Adipocyte (in vitro differentiated cells): ENCODE results near the gene SKIL.
A peak's percentile ranks its signal among the peaks of the same experiment; 100 is the strongest.

ENCODE experiments used
- DNase-seq: peaks from one replicate; pipeline ENCODE4 v3.0.0-alpha.2; 2015; ENCODE audit warnings: low read depth
- H3K27me3 ChIP-seq: replicated peaks from 2 replicates; pipeline ENCODE4 v1.7.0; 2013; ENCODE audit warnings: mild to moderate bottlenecking, low read length, moderate library complexity; ENCODE audit not compliant: control insufficient read depth, insufficient read depth
- H3K36me3 ChIP-seq: 2 replicates; pipeline ENCODE4 v1.7.0; 2013; ENCODE audit warnings: low read length, mild to moderate bottlenecking, moderate library complexity; ENCODE audit not compliant: control insufficient read depth, insufficient read depth, severe bottlenecking
- H3K4me1 ChIP-seq: 2 replicates; pipeline ENCODE4 v1.7.0; 2013; ENCODE audit warnings: mild to moderate bottlenecking, low read length, moderate library complexity; ENCODE audit not compliant: control insufficient read depth, insufficient read depth
- H3K4me3 ChIP-seq: 2 replicates; pipeline ENCODE4 v1.7.0; 2013; ENCODE audit warnings: mild to moderate bottlenecking, low read length, moderate library complexity
- H3K9ac ChIP-seq: 2 replicates; pipeline ENCODE4 v1.7.0; 2013; ENCODE audit warnings: mild to moderate bottlenecking, low read length, moderate library complexity
- H3K9me3 ChIP-seq: 2 replicates; pipeline ENCODE4 v1.7.0; 2013; ENCODE audit warnings: mild to moderate bottlenecking, low read length, moderate library complexity; ENCODE audit not compliant: control insufficient read depth

Gene SKIL, protein sequence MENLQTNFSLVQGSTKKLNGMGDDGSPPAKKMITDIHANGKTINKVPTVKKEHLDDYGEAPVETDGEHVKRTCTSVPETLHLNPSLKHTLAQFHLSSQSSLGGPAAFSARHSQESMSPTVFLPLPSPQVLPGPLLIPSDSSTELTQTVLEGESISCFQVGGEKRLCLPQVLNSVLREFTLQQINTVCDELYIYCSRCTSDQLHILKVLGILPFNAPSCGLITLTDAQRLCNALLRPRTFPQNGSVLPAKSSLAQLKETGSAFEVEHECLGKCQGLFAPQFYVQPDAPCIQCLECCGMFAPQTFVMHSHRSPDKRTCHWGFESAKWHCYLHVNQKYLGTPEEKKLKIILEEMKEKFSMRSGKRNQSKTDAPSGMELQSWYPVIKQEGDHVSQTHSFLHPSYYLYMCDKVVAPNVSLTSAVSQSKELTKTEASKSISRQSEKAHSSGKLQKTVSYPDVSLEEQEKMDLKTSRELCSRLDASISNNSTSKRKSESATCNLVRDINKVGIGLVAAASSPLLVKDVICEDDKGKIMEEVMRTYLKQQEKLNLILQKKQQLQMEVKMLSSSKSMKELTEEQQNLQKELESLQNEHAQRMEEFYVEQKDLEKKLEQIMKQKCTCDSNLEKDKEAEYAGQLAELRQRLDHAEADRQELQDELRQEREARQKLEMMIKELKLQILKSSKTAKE

DNA sequence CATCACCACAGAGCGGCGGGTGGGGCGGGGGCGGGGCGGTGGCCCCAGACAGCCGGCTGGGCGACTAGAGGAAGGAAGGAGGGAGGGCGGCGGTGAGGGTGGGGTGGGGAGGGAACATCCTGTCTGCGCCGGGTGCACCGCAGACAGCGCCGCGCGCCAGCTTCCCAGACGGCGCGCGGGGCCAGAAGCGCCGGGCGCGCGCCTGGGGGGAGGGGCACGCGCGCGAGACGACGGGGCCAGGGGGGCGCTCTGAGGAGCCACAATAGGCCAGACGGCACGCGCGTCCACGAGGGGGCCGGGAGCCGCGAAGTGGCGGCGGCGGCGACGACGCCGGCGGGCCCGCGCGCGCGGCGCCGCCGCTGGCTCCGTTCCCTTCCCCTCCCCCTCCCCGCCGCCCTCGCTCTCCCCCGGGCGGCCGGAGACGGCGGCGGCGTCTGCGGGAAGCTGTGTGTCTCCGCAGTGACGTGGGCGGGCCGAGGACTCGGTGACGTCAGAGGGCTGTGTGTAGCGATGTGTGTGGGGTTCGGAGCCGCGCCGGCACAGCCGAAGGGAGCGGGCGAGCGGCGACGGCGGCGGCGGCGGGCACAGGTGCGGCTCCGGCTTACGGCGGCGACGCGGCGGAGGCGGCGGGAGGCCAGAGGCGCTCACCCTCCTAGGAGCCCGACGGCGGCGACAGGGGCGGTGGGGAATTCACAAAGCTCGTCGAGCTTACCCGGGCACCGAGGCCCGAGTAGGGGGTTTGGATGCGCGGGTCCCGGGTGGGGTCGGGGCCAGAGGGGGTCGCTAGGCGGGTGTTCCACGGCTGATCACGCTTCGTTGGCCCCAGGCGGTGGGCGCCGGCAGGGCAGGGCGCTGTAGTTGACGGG lies at the start of gene SKIL:
TSS of gene SKIL (plus strand) at position 540 of the 866 bp plus-strand sequence. CDS start 2,617 bp downstream, outside the sequence.
- Histone ChIP-seq H3K4me1 (peaks cover 43% of the 10 kb centered on the region), H3K9me3 (no peaks in the 10 kb centered on the region), H3K27me3 (no peaks in the 10 kb centered on the region), H3K4me3 (peak within 1 kb of the TSS; percentile 90), H3K36me3 (peaks cover 9% of the 10 kb centered on the region), H3K9ac (peak within 1 kb of the TSS; percentile 94)
- DNase-seq = peak; percentile 98

DNA sequence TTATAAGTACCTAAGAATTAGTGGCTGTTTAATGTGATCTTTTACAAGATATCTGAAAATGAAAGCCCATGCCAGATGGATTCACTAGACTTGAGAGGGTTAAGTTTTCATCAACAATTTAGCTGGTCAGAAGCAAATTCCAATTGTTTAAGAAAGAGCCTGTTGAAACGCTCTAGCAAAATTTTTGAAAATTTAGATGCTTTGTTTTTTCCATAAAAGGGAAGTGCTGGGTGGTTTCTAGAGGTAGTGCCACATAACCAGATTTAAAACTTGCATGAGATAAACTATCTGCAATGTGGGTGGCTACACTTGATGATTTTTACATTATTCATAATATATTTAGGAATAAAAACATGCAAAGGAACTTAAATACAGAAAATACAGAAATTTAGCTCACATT lies 48.5 kb upstream of the SKIL start:
- no peaks in the 10 kb centered on the region for H3K27me3 ChIP-seq
- H3K4me1 ChIP-seq = no peaks in the 10 kb centered on the region

GRCh38 chr3:170317954-170318353 lies 39.6 kb upstream of the SKIL start:
- H3K27me3 ChIP-seq = no peaks in the 10 kb centered on the region
- no peaks in the 10 kb centered on the region for H3K36me3 ChIP-seq

More for the DNA sequence above, 48.5 kb upstream of the SKIL start:
- H3K4me3 ChIP-seq = no peak overlapping the region
- no peaks in the 10 kb centered on the region for H3K9me3 ChIP-seq
- H3K9ac ChIP-seq = peak overlapping the region; percentile 29
- peak; percentile 52 for DNase-seq
- peaks cover 10% of the 10 kb centered on the region for H3K36me3 ChIP-seq

DNA sequence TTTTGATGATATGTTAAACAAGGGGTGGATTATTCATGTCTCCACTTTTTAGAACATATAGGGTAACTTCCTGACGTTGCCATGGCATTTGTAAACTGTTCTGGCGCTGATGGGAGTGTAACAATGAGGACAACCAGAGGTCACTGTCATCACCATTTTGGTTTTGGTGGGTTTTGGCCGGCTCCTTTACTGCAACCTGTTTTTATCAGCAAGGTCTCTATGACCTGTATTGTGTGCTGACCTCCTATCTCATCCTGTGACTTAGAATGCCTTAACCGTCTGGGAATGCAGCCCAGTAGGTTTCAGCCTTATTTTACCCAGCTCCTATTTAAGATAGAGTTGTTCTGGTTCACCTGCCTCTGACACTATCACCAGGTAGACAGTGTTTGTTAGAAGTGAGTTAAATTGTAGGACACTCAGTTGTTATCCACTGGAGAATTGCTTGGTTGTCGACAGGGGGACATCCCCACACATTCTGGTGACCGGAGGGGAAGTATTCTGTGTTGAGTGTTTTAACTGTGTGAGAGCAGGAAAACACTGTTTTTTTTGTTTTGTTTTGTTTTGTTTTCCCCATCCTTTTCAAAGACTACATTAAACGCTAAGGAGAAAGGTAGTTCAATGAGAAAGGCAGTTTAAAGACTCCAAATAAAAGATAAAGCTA lies 36.9 kb upstream of the SKIL start:
- no peak for DNase-seq

More at GRCh38 chr3:170317954-170318353, 39.6 kb upstream of the SKIL start:
- Histone ChIP-seq H3K4me1 (peaks cover 5% of the 10 kb centered on the region), H3K4me3 (no peak overlapping the region), H3K9me3 (no peaks in the 10 kb centered on the region), H3K9ac (no peak overlapping the region)
- no peak for DNase-seq

DNA sequence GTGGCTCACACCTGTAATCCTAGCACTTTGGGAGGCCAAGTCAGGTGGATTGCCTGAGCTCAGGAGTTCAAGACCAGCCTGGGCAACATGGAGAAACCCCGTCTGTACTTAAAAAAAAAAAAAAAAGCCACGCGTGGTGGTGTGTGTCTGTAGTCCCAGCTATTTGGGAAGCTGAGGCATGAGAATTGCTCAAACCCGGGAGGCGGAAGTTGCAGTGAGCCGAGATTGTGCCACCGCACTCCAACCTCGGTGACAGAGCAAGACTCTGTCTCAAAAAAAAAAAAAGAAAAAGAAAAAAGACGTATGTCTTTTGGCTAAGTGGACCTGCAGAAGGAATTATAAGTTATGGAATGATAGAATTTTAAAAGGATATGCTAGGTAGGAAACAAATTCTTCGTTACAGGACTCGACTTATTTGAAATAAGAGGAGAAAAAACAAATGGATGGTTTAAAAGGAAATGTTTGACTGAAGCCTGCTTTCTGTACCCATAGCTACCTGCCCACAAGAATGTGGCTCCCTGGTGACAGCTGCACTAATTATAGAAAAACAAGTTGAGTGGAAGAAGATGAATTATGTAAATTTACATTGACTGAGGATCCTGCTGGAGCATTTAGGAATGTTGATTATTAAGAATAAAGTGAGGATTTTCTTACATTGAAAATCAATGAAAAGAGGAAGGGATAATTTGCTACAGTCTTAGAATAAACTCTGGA lies 36.0 kb upstream of the SKIL start:
- Histone ChIP-seq H3K9me3 (no peaks in the 10 kb centered on the region), H3K4me3 (no peak overlapping the region), H3K4me1 (peaks cover 5% of the 10 kb centered on the region), H3K27me3 (no peaks in the 10 kb centered on the region), H3K9ac (no peak overlapping the region), H3K36me3 (no peaks in the 10 kb centered on the region)
- no peak for DNase-seq

More for the DNA sequence above, 36.9 kb upstream of the SKIL start:
- Histone ChIP-seq H3K36me3 (no peaks in the 10 kb centered on the region), H3K9me3 (no peaks in the 10 kb centered on the region), H3K4me3 (no peak overlapping the region), H3K27me3 (no peaks in the 10 kb centered on the region), H3K4me1 (peaks cover 5% of the 10 kb centered on the region), H3K9ac (no peak overlapping the region)

- no peak for DNase-seq
- Histone ChIP-seq H3K9ac (no peak overlapping the region), H3K36me3 (no peaks in the 10 kb centered on the region), H3K4me3 (no peak overlapping the region), H3K27me3 (no peaks in the 10 kb centered on the region), H3K9me3 (no peaks in the 10 kb centered on the region), H3K4me1 (no peaks in the 10 kb centered on the region)
These were observed 34.8 kb upstream of the SKIL start for GRCh38 chr3:170322566-170323269.

- H3K4me3 ChIP-seq = no peak overlapping the region
- DNase-seq = no peak
These were observed 34.2 kb upstream of the SKIL start for GRCh38 chr3:170323331-170323730.

DNA sequence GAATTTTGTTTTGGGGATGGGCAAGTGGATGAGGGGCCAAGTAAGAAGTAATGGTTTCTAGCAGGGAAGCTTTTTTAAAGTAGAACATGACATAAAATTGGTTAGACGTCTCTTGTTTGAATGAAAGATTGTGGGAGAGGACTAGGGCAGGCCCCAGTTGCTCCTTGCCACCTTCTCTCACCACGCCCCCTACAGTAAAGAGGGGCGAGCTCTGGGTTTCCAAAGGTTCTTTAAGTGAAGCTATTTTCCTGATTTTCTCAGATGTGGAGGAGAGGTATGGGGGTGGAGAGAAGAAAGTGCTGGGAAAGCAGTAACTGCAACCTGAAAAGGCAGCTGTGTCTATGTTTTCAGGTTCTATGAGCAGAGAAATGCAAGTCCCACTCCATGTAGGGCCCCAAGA lies 32.6 kb upstream of the SKIL start:
- no peaks in the 10 kb centered on the region for H3K4me1 ChIP-seq
- no peak overlapping the region for H3K4me3 ChIP-seq
- DNase-seq = no peak
- no peaks in the 10 kb centered on the region for H3K36me3 ChIP-seq
- no peaks in the 10 kb centered on the region for H3K9me3 ChIP-seq
- H3K9ac ChIP-seq = no peak overlapping the region
- H3K27me3 ChIP-seq = no peaks in the 10 kb centered on the region

More at GRCh38 chr3:170323331-170323730, 34.2 kb upstream of the SKIL start:
- Histone ChIP-seq H3K9me3 (no peaks in the 10 kb centered on the region), H3K36me3 (no peaks in the 10 kb centered on the region), H3K4me1 (no peaks in the 10 kb centered on the region), H3K9ac (no peak overlapping the region), H3K27me3 (no peaks in the 10 kb centered on the region)

DNA sequence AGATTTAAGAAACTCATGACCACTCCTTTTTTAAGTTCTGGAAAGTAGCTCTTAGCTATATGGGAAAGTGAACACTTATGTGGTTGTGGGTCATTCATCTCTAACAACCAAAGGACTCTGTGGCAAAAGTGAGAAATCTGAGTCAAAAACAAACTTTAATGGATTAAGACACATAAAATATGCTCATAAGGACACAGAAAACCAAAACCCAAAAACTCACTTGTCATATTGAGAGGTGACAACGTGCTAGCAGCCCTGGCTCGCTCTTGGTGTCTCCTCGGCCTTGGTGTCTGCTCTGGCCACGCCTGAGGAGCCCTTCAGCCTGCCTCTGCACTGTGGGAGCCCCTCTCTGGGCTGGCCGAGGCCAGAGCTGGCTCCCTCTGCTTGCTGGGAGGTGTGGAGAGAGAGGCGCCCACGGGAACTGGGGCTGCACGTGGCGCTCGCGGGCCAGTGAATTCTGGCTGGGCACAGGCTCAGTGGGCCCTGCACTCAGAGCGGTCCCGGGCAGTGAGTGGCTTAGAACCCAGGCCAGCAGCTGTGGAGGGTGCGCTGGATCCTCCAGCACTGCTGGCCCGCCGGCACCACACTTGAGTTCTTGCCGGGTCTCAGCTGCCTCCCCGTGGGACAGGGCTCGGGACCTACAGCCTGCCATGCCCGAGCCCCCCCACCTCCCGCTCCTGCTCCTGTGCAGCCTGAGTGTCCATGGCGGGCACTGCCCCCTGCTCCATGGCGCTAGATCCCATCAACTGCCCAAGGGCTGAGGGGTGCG lies 30.3 kb upstream of the SKIL start:
- no peak overlapping the region for H3K4me3 ChIP-seq
- DNase-seq = no peak
- H3K27me3 ChIP-seq = no peaks in the 10 kb centered on the region
- H3K9ac ChIP-seq = no peak overlapping the region
- no peaks in the 10 kb centered on the region for H3K9me3 ChIP-seq
- peaks cover 4% of the 10 kb centered on the region for H3K4me1 ChIP-seq
- no peaks in the 10 kb centered on the region for H3K36me3 ChIP-seq
